Measurements from ENCODE around the gene PGK1. TPM values are rescaled to one million over a fixed set of nuclear protein-coding genes. Genes with fewer than 3 reads are reported as not detected.

Gene PGK1
- 338 and 353 TPM in 2 replicates for total RNA-seq

DNA sequence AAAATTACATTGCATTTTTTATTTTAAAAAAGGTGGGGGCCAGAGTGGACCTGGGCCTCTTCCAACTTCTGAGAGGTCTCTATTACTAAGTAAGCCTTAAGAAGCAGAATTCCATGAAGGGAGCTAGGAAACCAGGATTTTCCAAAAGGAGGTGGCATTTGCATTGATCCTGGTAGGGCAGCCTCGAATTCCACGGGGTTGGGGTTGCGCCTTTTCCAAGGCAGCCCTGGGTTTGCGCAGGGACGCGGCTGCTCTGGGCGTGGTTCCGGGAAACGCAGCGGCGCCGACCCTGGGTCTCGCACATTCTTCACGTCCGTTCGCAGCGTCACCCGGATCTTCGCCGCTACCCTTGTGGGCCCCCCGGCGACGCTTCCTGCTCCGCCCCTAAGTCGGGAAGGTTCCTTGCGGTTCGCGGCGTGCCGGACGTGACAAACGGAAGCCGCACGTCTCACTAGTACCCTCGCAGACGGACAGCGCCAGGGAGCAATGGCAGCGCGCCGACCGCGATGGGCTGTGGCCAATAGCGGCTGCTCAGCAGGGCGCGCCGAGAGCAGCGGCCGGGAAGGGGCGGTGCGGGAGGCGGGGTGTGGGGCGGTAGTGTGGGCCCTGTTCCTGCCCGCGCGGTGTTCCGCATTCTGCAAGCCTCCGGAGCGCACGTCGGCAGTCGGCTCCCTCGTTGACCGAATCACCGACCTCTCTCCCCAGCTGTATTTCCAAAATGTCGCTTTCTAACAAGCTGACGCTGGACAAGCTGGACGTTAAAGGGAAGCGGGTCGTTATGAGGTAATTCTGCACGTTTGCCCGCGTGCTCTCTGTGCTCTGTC lies at the start of gene PGK1:
Gene PGK1, plus strand, starts transcription at position 626 of the 824 bp plus-strand sequence. Its CDS starts 93 bp downstream, at position 719.

DNA sequence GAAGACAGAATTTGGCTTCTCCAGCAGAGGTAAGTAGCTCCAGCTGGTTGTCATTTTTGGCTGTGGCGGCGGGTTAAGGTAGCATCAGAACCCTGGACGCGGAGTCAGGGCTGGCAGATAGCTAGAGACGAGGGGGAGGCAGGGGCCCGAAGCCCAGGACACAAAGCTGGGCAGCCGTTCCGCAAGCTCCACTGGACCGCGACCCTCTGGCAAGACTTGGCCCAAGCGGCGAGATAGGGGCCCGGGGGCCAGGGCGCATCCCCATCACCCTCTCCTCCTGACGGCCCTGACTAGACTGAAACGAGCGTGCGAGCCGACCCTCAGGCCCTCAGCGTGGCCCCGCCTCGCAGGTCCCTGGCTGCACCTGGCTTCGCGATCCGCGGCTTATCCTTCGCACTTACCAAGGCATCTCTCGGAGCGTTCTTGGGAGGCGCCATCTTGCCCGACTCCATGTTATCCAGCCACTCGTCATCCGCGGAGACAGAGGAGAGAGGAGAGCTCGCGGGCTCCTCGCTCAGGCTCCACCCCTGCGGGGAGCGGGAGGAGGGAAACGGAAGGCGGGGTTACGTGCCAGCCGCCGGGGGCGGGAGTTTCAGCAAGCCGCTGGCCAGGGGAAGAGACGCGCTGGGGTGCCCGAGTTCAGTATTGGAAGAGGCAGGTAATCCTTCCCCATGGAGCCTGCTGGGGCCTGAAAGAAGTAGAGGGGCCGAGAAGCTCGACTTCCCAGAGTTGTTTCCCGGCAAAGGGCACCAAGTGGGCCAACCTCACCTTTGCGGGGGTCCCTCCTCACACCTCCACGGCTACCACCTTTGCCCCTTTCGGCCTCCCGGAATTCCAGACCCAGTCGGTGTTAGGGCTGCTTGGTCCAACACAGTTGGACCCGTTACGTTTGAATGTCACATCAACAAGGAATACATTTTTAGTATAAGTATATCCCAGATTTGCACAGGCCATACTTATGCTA lies 35.4 kb downstream of the PGK1 start, which contains the start of gene TAF9B:
Gene TAF9B, minus strand, starts transcription at position 491 of the 964 bp plus-strand sequence. Its CDS starts 39 bp downstream, at position 452.

Other genes starting within 250 kb of the PGK1 start
- 53.9 and 70.5 TPM in 2 replicates for gene MAGT1, start 208.8 kb upstream of the PGK1 start, total RNA-seq
- 299 and 387 TPM in 2 replicates for gene COX7B, start 204.8 kb upstream of the PGK1 start, total RNA-seq
- gene ATP7A, start 193.6 kb upstream of the PGK1 start, total RNA-seq: 2.9 and 3.9 TPM in 2 replicates
- gene PGAM4, start 134.6 kb upstream of the PGK1 start, total RNA-seq: not detected in 2 replicates
- gene TAF9B, start 35.4 kb downstream of the PGK1 start, total RNA-seq: 42.4 and 48.9 TPM in 2 replicates
- gene CYSLTR1, start 223.4 kb downstream of the PGK1 start, total RNA-seq: not detected in 2 replicates